IPS DF 6.9 (cell line): ENCODE results near the gene FAAP24.
A peak's percentile ranks its signal among the peaks of the same experiment; 100 is the strongest.
"Not testable (repeated sequence)": the region's sequence is repeated elsewhere in the genome, so short reads cannot be mapped to it uniquely, and the experiment has no call there.

Source experiments
- DNase-seq: peaks from one replicate; pipeline ENCODE4 v3.0.0-alpha.2; 2013; ENCODE audit warnings: low read depth, low spot score
- H3K27ac ChIP-seq: one replicate; pipeline ENCODE4 v1.5.1; 2013; ENCODE audit warnings: low read length, control low read depth
- H3K27me3 ChIP-seq: 2 replicates; pipeline ENCODE4 v1.6.1; 2013; ENCODE audit warnings: mild to moderate bottlenecking, low read length; ENCODE audit not compliant: control insufficient read depth, insufficient read depth
- H3K36me3 ChIP-seq: 2 replicates; pipeline ENCODE4 v1.6.1; 2013; ENCODE audit warnings: low read length; ENCODE audit not compliant: control insufficient read depth, insufficient read depth
- H3K4me1 ChIP-seq: 2 replicates; pipeline ENCODE4 v1.6.1; 2013; ENCODE audit warnings: low read length; ENCODE audit not compliant: control insufficient read depth, insufficient read depth
- H3K4me3 ChIP-seq: 2 replicates; pipeline ENCODE4 v1.5.1; 2013; ENCODE audit warnings: mild to moderate bottlenecking, low read length
- H3K9me3 ChIP-seq: 2 replicates; pipeline ENCODE4 v1.6.1; 2013; ENCODE audit warnings: low read length, inconsistent platforms; ENCODE audit not compliant: control insufficient read depth, insufficient read depth
- WGBS: extraction: QIAGEN DNeasy Blood & Tissue Kit; methylation state at CpG from one replicate; pipeline ENCODE4 v1.1.7; 2013; ENCODE audit warnings: mixed read lengths, missing lambda C conversion rate; ENCODE audit not compliant: insufficient read length, insufficient coverage; 5-methylcytosine and 5-hydroxymethylcytosine counted together

Gene FAAP24

GRCh38 chr19:32971715-32972540, at the start of gene FAAP24, which contains the start of gene CEP89:
Gene FAAP24 (plus strand): TSS chr19:32972242. CDS start chr19:32973197, 955 bp downstream.
Gene CEP89 (minus strand): TSS chr19:32971958. CDS start chr19:32971874, 84 bp downstream.
- Histone ChIP-seq H3K4me1 (peaks cover 2% of the 10 kb centered on the region; the same call in 1 of the 2 replicates), H3K27ac (no peak within 1 kb of the TSS), H3K27me3 (no peaks in the 10 kb centered on the region), H3K4me3 (peak within 1 kb of the TSS; percentile 85; the same call in 1 of the 2 replicates), H3K36me3 (peaks cover 3% of the 10 kb centered on the region; the same call in 1 of the 2 replicates), H3K9me3 (no peaks in the 10 kb centered on the region)
- DNase-seq, result peak; percentile 98
- no CpG with 5 or more reads among the region's 57 CpGs for whole genome bisulfite sequencing

- H3K36me3 ChIP-seq, result no peaks in the 10 kb centered on the region
- WGBS, result no CpG with 5 or more reads among the region's 6 CpGs
- no peak overlapping the region for H3K4me3 ChIP-seq
- no peaks in the 10 kb centered on the region; the same call in 1 of the 2 replicates for H3K4me1 ChIP-seq
- H3K9me3 ChIP-seq, result no peaks in the 10 kb centered on the region
- H3K27ac ChIP-seq, result no peak overlapping the region
- DNase-seq, result no peak
- no peaks in the 10 kb centered on the region; the same call in 1 of the 2 replicates for H3K27me3 ChIP-seq
These were observed 47.8 kb upstream of the FAAP24 start for GRCh38 chr19:32924200-32924599.

GRCh38 chr19:32928806-32929205, 43.2 kb upstream of the FAAP24 start:
- no peak for DNase-seq
- Histone ChIP-seq H3K27me3 (no peaks in the 10 kb centered on the region; the same call in 1 of the 2 replicates), H3K4me3 (no peak overlapping the region), H3K9me3 (no peaks in the 10 kb centered on the region), H3K27ac (no peak overlapping the region), H3K4me1 (no peaks in the 10 kb centered on the region), H3K36me3 (no peaks in the 10 kb centered on the region)
- no CpG with 5 or more reads among the region's 2 CpGs for WGBS

- no peak for DNase-seq
- Histone ChIP-seq H3K27me3 (no peaks in the 10 kb centered on the region; the same call in 1 of the 2 replicates), H3K9me3 (no peaks in the 10 kb centered on the region), H3K4me1 (no peaks in the 10 kb centered on the region), H3K4me3 (no peak overlapping the region), H3K27ac (no peak overlapping the region), H3K36me3 (no peaks in the 10 kb centered on the region)
- WGBS, result no CpG with 5 or more reads among the region's 8 CpGs
These were observed 41.5 kb upstream of the FAAP24 start for GRCh38 chr19:32930567-32930966.

- no peak for DNase-seq
- no CpG with 5 or more reads among the region's 3 CpGs for WGBS
- H3K4me1 ChIP-seq, result no peaks in the 10 kb centered on the region
- H3K9me3 ChIP-seq, result no peaks in the 10 kb centered on the region
- H3K36me3 ChIP-seq, result no peaks in the 10 kb centered on the region
- H3K27me3 ChIP-seq, result no peaks in the 10 kb centered on the region; the same call in 1 of the 2 replicates
- H3K4me3 ChIP-seq, result no peak overlapping the region
- H3K27ac ChIP-seq, result no peak overlapping the region
These were observed 38.5 kb upstream of the FAAP24 start for GRCh38 chr19:32933571-32933970.

GRCh38 chr19:32935629-32936028, 36.4 kb upstream of the FAAP24 start:
- Histone ChIP-seq H3K36me3 (no peaks in the 10 kb centered on the region), H3K4me1 (no peaks in the 10 kb centered on the region), H3K27me3 (no peaks in the 10 kb centered on the region; the same call in 1 of the 2 replicates), H3K4me3 (no peak overlapping the region), H3K27ac (no peak overlapping the region), H3K9me3 (no peaks in the 10 kb centered on the region)
- no CpG with 5 or more reads among the region's 9 CpGs for WGBS
- no peak for DNase-seq

GRCh38 chr19:32936065-32936464, 36.0 kb upstream of the FAAP24 start:
- Histone ChIP-seq H3K4me3 (no peak overlapping the region), H3K36me3 (no peaks in the 10 kb centered on the region), H3K9me3 (no peaks in the 10 kb centered on the region), H3K27ac (no peak overlapping the region), H3K27me3 (no peaks in the 10 kb centered on the region; the same call in 1 of the 2 replicates), H3K4me1 (no peaks in the 10 kb centered on the region)
- no CpG with 5 or more reads among the region's 8 CpGs for WGBS
- no peak for DNase-seq

GRCh38 chr19:32941273-32941672, 30.8 kb upstream of the FAAP24 start:
- H3K4me3 ChIP-seq, H3K27ac ChIP-seq, DNase-seq, H3K9me3 ChIP-seq, H3K4me1 ChIP-seq, H3K27me3 ChIP-seq, H3K36me3 ChIP-seq: not testable (repeated sequence)
- no CpG with 5 or more reads among the region's 5 CpGs for WGBS

GRCh38 chr19:32945260-32945659, 26.8 kb upstream of the FAAP24 start:
- H3K4me3 ChIP-seq, result no peak overlapping the region
- no peaks in the 10 kb centered on the region; the same call in 1 of the 2 replicates for H3K36me3 ChIP-seq
- no peaks in the 10 kb centered on the region for H3K27me3 ChIP-seq
- no peak for DNase-seq
- H3K27ac ChIP-seq, result no peak overlapping the region
- no peaks in the 10 kb centered on the region for H3K4me1 ChIP-seq
- no CpG with 5 or more reads among the region's 3 CpGs for WGBS
- H3K9me3 ChIP-seq, result no peaks in the 10 kb centered on the region

- Histone ChIP-seq H3K36me3 (peaks cover 3% of the 10 kb centered on the region; the same call in 1 of the 2 replicates), H3K27me3 (no peaks in the 10 kb centered on the region), H3K27ac (no peak overlapping the region), H3K9me3 (no peaks in the 10 kb centered on the region), H3K4me3 (no peak overlapping the region), H3K4me1 (peaks cover 2% of the 10 kb centered on the region; the same call in 1 of the 2 replicates)
- DNase-seq, result no peak
- WGBS, result no CpG with 5 or more reads among the region's 9 CpGs
These were observed 5.3 kb upstream of the FAAP24 start for GRCh38 chr19:32966750-32967149.
